Nephron progenitor cell (in vitro differentiated cells): ENCODE results near the gene PNMT.

Experiments
- DNase-seq: peaks from one replicate; pipeline ENCODE4 v3.0.0; 2021
- H3K27ac Mint-ChIP-seq: 2 replicates; pipeline ENCODE4 v1.8.0; 2021; ENCODE audit warnings: mild to moderate bottlenecking, moderate library complexity, mixed read lengths
- H3K27me3 Mint-ChIP-seq: 2 replicates; pipeline ENCODE4 v1.8.0; 2021; ENCODE audit warnings: mild to moderate bottlenecking, low read depth, mixed read lengths; ENCODE audit not compliant: poor library complexity
- H3K36me3 Mint-ChIP-seq: 2 replicates; pipeline ENCODE4 v1.8.0; 2021; ENCODE audit warnings: low read depth, mixed read lengths
- H3K4me1 Mint-ChIP-seq: 2 replicates; pipeline ENCODE4 v1.8.0; 2021; ENCODE audit warnings: mixed read lengths
- H3K4me3 Mint-ChIP-seq: 2 replicates; pipeline ENCODE4 v1.8.0; 2021; ENCODE audit warnings: mild to moderate bottlenecking, moderate library complexity, mixed read lengths
- H3K9me3 Mint-ChIP-seq: 2 replicates; pipeline ENCODE4 v1.8.0; 2021; ENCODE audit warnings: mild to moderate bottlenecking, moderate library complexity, mixed read lengths
- CTCF ChIP-seq: fragments of 200-600 bp; sonication (generic); IDR thresholded peaks from 2 replicates; pipeline ENCODE4 v1.5.0; 2021; ENCODE audit warnings: antibody characterized with exemption

The PNMT gene

GRCh38 chr17:39623356-39623950 is 44.8 kb upstream of the PNMT start:
- peak; percentile 92 for DNase-seq
- Mint-ChIP-seq H3K4me1 (peaks cover 18% of the 10 kb centered on the region), H3K36me3 (no peaks in the 10 kb centered on the region), H3K9me3 (no peaks in the 10 kb centered on the region), H3K4me3 (no peak overlapping the region), H3K27ac (no peak overlapping the region), H3K27me3 (peaks cover 91% of the 10 kb centered on the region)
- TF ChIP-seq CTCF = peak; percentile 94

DNA sequence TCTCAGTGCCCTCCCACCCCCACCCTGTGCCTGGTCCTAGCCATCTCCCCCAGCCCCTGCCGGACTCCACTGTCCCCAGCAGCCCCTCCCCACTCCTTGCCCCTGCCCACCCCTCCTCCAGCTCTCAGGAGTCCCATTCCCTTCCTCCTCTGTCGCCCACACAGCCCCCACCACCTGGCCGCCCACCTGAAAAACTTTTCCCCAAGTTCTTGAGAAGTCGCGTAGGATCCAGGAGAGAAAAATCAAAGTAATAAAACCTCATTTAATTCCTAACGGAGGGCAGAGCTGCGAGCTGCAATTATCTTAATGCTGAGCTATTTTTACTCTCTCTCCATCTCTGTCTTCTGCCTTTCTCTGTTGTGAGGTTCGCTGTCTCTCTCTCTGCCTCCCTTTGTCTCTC is 43.9 kb upstream of the PNMT start:
- H3K36me3 Mint-ChIP-seq = no peaks in the 10 kb centered on the region
- TF ChIP-seq CTCF = no peak
- DNase-seq = no peak
- H3K4me3 Mint-ChIP-seq = no peak overlapping the region
- H3K27ac Mint-ChIP-seq = no peak overlapping the region
- H3K27me3 Mint-ChIP-seq = peaks cover 91% of the 10 kb centered on the region
- H3K4me1 Mint-ChIP-seq = peaks cover 22% of the 10 kb centered on the region
- H3K9me3 Mint-ChIP-seq = no peaks in the 10 kb centered on the region

DNA sequence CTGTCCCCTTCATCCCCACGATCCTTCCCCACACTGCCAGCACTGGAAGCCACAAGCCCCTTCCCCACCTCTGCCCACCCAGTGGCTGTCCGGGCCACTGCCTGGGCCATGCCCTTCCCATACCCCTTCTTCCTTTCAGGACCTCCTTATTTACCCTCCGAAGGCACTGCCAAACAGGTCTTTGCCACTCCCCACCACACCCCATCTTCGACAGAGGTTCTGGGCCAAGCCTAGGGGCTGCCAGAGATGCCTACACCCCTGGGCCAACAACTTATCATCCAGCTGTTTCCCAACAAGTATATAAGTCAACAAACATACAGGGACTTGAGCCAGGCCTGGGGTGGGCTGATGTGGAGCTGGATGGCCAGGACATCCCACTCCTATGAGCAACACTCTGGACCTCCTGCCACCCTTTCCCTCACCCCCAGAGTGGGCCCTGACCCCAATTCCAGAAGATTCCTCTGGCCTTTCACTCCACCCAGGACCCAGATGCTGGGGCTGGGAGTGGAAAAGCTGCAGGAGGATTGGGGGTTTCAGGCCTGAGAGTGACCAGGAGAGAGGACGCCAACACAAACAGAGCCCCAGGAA is 43.0 kb upstream of the PNMT start:
- TF ChIP-seq CTCF = no peak
- Mint-ChIP-seq H3K4me1 (peaks cover 22% of the 10 kb centered on the region), H3K4me3 (peak overlapping the region; percentile 78), H3K36me3 (no peaks in the 10 kb centered on the region), H3K27ac (no peak overlapping the region), H3K27me3 (peaks cover 91% of the 10 kb centered on the region), H3K9me3 (no peaks in the 10 kb centered on the region)
- no peak for DNase-seq

GRCh38 chr17:39626171-39627046 is 41.8 kb upstream of the PNMT start, which contains the start of gene PPP1R1B:
TSS of gene PPP1R1B (plus strand) at chr17:39626952. CDS start at chr17:39627393, 441 bp downstream.
- DNase-seq = no peak
- Mint-ChIP-seq H3K36me3 (no peaks in the 10 kb centered on the region), H3K27me3 (peaks cover 91% of the 10 kb centered on the region), H3K4me1 (peaks cover 28% of the 10 kb centered on the region), H3K4me3 (peak within 1 kb of the TSS; percentile 78), H3K9me3 (no peaks in the 10 kb centered on the region), H3K27ac (no peak within 1 kb of the TSS)
- no peak for TF ChIP-seq CTCF

GRCh38 chr17:39627047-39627711 is 41.1 kb upstream of the PNMT start:
- H3K4me3 Mint-ChIP-seq = peak overlapping the region; percentile 78

More at GRCh38 chr17:39627047-39627711, 41.1 kb upstream of the PNMT start:
- Mint-ChIP-seq H3K27ac (no peak overlapping the region), H3K4me1 (peaks cover 36% of the 10 kb centered on the region), H3K9me3 (no peaks in the 10 kb centered on the region), H3K27me3 (peaks cover 88% of the 10 kb centered on the region), H3K36me3 (no peaks in the 10 kb centered on the region)
- peak; percentile 52 for DNase-seq
- TF ChIP-seq CTCF = no peak
